Thoracic aorta (tissue), 2 donors: ENCODE results near the gene TRIM8. TPM values are rescaled to one million over a fixed set of nuclear protein-coding genes. Genes with fewer than 3 reads are reported as not detected.

Source experiments
- ATAC-seq: fragments of 150-250 bp; one replicate; pipeline ENCODE4 v1.8.0; 2017; ENCODE audit warnings: low read depth; ENCODE audit not compliant: insufficient number of reproducible peaks, low FRiP score
- DNase-seq: peaks from one replicate; pipeline ENCODE4 v3.0.0-alpha.2; 2020; ENCODE audit warnings: low spot score
- H3K27ac ChIP-seq, 2 donors: fragments of 200-600 bp; sonication (generic); 1 replicate in 1 of 2; 2 replicates in 1 of 2; pipeline ENCODE4 v1.5.1; 2016; ENCODE audit warnings: mild to moderate bottlenecking in 2 of 2, moderate library complexity in 2 of 2
- H3K27me3 ChIP-seq: fragments of 200-600 bp; sonication (generic); replicated peaks from 2 replicates; pipeline ENCODE4 v1.6.0; 2016; ENCODE audit warnings: mild to moderate bottlenecking; ENCODE audit not compliant: insufficient read depth
- H3K36me3 ChIP-seq: fragments of 200-600 bp; sonication (generic); one replicate; pipeline ENCODE4 v1.5.1; 2016
- H3K4me1 ChIP-seq, 2 donors: fragments of 200-600 bp; sonication (generic); 1 replicate in 1 of 2; 2 replicates in 1 of 2; pipeline versions ENCODE4 v1.5.1 to v1.6.0; 2016; ENCODE audit warnings: low read depth in 2 of 2, mild to moderate bottlenecking in 1 of 2; ENCODE audit not compliant: control insufficient read depth in 1 of 2
- H3K4me3 ChIP-seq: fragments of 200-600 bp; sonication (generic); 2 replicates; pipeline ENCODE4 v1.5.1; 2016; ENCODE audit warnings: mild to moderate bottlenecking
- H3K9me3 ChIP-seq: fragments of 200-600 bp; sonication (generic); 2 replicates; pipeline ENCODE4 v1.5.1; 2016
- CTCF ChIP-seq: fragments of 200-600 bp; sonication (generic); IDR thresholded peaks from one replicate; pipeline ENCODE4 v1.5.1; 2019; ENCODE audit warnings: antibody characterized with exemption
- total RNA-seq, 2 donors: library from RNA; depleted of rRNA; stranded (reverse); fragments of >200 nt; gene quantifications; one replicate each; pipeline versions ENCODE4 v1.1.0 to v1.2.3, GENCODE V29; 2016

The TRIM8 gene
- total RNA-seq, 2 donors from 2014 or later, result 154 to 192 TPM

- TF ChIP-seq CTCF, result no peak
- Histone ChIP-seq H3K4me1 (peaks cover 12 to 40% of the 10 kb centered on the region in 2 donors), H3K9me3 (no peaks in the 10 kb centered on the region), H3K36me3 (peaks cover 60% of the 10 kb centered on the region), H3K27me3 (no peaks in the 10 kb centered on the region), H3K27ac (no peak overlapping the region), H3K4me3 (no peak overlapping the region)
- ATAC-seq (no peak), DNase-seq (no peak)
Measured at GRCh38 chr10:102654969-102655368, 10.7 kb downstream of the TRIM8 start.

GRCh38 chr10:102656026-102656425 is 11.7 kb downstream of the TRIM8 start:
- TF ChIP-seq CTCF, result no peak
- Histone ChIP-seq H3K4me3 (no peak overlapping the region), H3K27me3 (no peaks in the 10 kb centered on the region), H3K9me3 (no peaks in the 10 kb centered on the region), H3K36me3 (peaks cover 60% of the 10 kb centered on the region), H3K27ac (no peak overlapping the region), H3K4me1 (peaks cover 7 to 40% of the 10 kb centered on the region in 2 donors)
- DNase-seq (no peak), ATAC-seq (no peak)

GRCh38 chr10:102656791-102657371 is 12.6 kb downstream of the TRIM8 start:
- TF ChIP-seq CTCF, result no peak
- H3K36me3 ChIP-seq, result peaks cover 56% of the 10 kb centered on the region
- ATAC-seq (no peak), DNase-seq (no peak)
- no peaks in the 10 kb centered on the region for H3K27me3 ChIP-seq
- peaks cover 3 to 39% of the 10 kb centered on the region in 2 donors for H3K4me1 ChIP-seq
- no peak overlapping the region for H3K27ac ChIP-seq
- no peaks in the 10 kb centered on the region for H3K9me3 ChIP-seq
- no peak overlapping the region for H3K4me3 ChIP-seq

GRCh38 chr10:102657451-102657850 is 13.2 kb downstream of the TRIM8 start:
- Histone ChIP-seq H3K27me3 (no peaks in the 10 kb centered on the region), H3K4me3 (no peak overlapping the region), H3K9me3 (no peaks in the 10 kb centered on the region), H3K4me1 (peaks cover 3 to 34% of the 10 kb centered on the region in 2 donors), H3K27ac (no peak overlapping the region), H3K36me3 (peaks cover 56% of the 10 kb centered on the region)
- DNase-seq, result no peak
- no peak for ATAC-seq
- no peak for TF ChIP-seq CTCF

GRCh38 chr10:102657984-102658724 is 13.9 kb downstream of the TRIM8 start:
- Histone ChIP-seq H3K9me3 (no peaks in the 10 kb centered on the region), H3K27me3 (no peaks in the 10 kb centered on the region), H3K27ac (peak overlapping the region in 1 of 2 donors; percentile 10), H3K36me3 (peaks cover 51% of the 10 kb centered on the region), H3K4me1 (peaks cover 3 to 27% of the 10 kb centered on the region in 2 donors), H3K4me3 (no peak overlapping the region)
- no peak for TF ChIP-seq CTCF
- ATAC-seq (no peak), DNase-seq (no peak)
